Activated gamma-delta T cell treated with Interleukin-2 at 50 U/mL for 16 hours (primary cell): ENCODE results near the gene ANAPC1.
"Not testable (repeated sequence)": the region's sequence is repeated elsewhere in the genome, so short reads cannot be mapped to it uniquely, and the experiment has no call there.

Source experiments
- DNase-seq: peaks from one replicate; pipeline ENCODE4 v3.0.0-alpha.2; 2020

The ANAPC1 gene

GRCh38 chr2:111729812-111730458, 154.1 kb downstream of the ANAPC1 start:
- DNase-seq = not testable (repeated sequence)

DNA sequence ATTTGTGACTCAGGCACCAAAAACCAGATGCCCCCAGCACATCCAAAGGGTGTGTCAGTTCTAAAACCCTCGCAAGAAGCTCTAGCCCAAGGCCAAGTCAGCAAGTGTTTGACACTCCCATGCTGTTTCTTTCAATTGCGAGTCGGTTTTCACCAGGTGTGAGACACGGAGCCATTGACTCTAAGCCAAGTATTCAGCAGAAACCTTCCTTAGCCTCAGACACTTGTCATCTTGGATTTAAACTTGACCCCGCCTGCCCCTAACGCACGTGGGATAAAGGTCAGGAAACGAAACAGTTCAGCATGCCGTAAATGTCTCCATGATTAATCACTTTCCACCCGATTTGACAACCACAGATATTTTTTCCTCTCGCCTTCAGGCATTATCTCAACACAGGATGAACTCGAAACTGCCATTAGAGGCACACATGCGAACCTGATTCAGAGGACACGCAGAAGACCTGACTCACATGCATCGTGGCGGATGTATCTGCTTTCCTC, 156.3 kb downstream of the ANAPC1 start:
- not testable (repeated sequence) for DNase-seq

- not testable (repeated sequence) for DNase-seq
Observed at GRCh38 chr2:111725742-111726141, 158.3 kb downstream of the ANAPC1 start.

- DNase-seq = not testable (repeated sequence)
Observed at GRCh38 chr2:111719610-111720009, 164.4 kb downstream of the ANAPC1 start.
